Stomach (tissue), 9 donors: ENCODE results near the gene CLUH. TPM values are rescaled to one million over a fixed set of nuclear protein-coding genes. Genes with fewer than 3 reads are reported as not detected.
A peak's percentile ranks its signal among the peaks of the same experiment; 100 is the strongest.

Source experiments
- DNase-seq, 2 donors: peaks; one replicate each; pipeline versions ENCODE4 v3.0.0 to v3.0.0-alpha.2; 2013 to 2019
- H3K27ac ChIP-seq, 5 donors: fragments of 200-600 bp in 4 of 5; sonication (generic) in 4 of 5; one replicate each; pipeline ENCODE4 v1.5.1; 2013 to 2019; ENCODE audit warnings: mild to moderate bottlenecking in 1 of 5, moderate library complexity in 1 of 5
- H3K27me3 ChIP-seq, 3 donors: fragments of 200-600 bp; sonication (generic); one replicate each; pipeline ENCODE4 v1.5.1; 2017 to 2019; ENCODE audit warnings: mixed run types in 1 of 3
- H3K36me3 ChIP-seq, 4 donors: fragments of 200-600 bp; sonication (generic); 1 replicate in 3 of 4; 2 replicates in 1 of 4; pipeline ENCODE4 v1.5.1; 2016 to 2019
- H3K4me1 ChIP-seq, 4 donors: fragments of 200-600 bp; sonication (generic); one replicate each; pipeline ENCODE4 v1.5.1; 2016 to 2019
- H3K4me3 ChIP-seq, 4 donors: fragments of 200-600 bp; sonication (generic) in 3 of 4; one replicate each; pipeline ENCODE4 v1.5.1; 2016 to 2019; ENCODE audit warnings: mild to moderate bottlenecking in 1 of 4
- H3K9me3 ChIP-seq, 4 donors: fragments of 200-600 bp; sonication (generic); one replicate each; pipeline ENCODE4 v1.5.1; 2016 to 2019
- EP300 ChIP-seq: sonication (generic); formaldehyde crosslinking; IDR thresholded peaks from one replicate; pipeline ENCODE4 v1.6.1; 2017; ENCODE audit warnings: antibody characterized with exemption
- POLR2A ChIP-seq, 4 donors: fragments of 450-650 bp; IDR thresholded peaks; one replicate each; pipeline ENCODE4 v1.6.1; 2016; ENCODE audit warnings: antibody characterized with exemption in 4 of 4, control low read depth in 2 of 4, mild to moderate bottlenecking in 1 of 4, moderate library complexity in 1 of 4
- POLR2AphosphoS5 ChIP-seq, 3 donors: sonication (generic); formaldehyde crosslinking; IDR thresholded peaks; one replicate each; pipeline ENCODE4 v1.6.1; 2016; ENCODE audit warnings: antibody characterized with exemption in 3 of 3
- WGBS, 5 donors: extraction: QIAGEN DNeasy Blood & Tissue Kit in 3 of 5; methylation state at CpG; one replicate each; pipeline versions ENCODE4 v1.1.5 to v1.1.7; 2013 to 2018; 5-methylcytosine and 5-hydroxymethylcytosine counted together
- intact Hi-C: fragments of 100-400 bp; cut with DNase I; formaldehyde crosslinking; loops from one replicate; pipeline ENCODE4 v1.15.1; 2023; ENCODE audit warnings: low total_unique reads
- polyA plus RNA-seq, 3 donors: library from polyadenylated mRNA; stranded (reverse); fragments of 200-250 nt; gene quantifications; one replicate each; pipeline ENCODE4 v1.2.3, GENCODE V29; 2013
- total RNA-seq, 5 donors: library from RNA; depleted of rRNA; stranded (reverse); fragments of >200 nt; gene quantifications; one replicate each; pipeline versions ENCODE4 v1.1.0 to v1.2.3, GENCODE V29; 2014 to 2016
- TF ChIP-seq, protein P1 (sequence below), 7 experiments: fragments of 450-650 bp in 4 of 7; fragments of 200-600 bp in 3 of 7; sonication (generic) in 3 of 7; IDR thresholded peaks; one replicate each; pipeline ENCODE4 v1.5.1; 2016 to 2019; ENCODE audit warnings: antibody characterized with exemption in 7 of 7, control low read depth in 2 of 7, mild to moderate bottlenecking in 1 of 7
- donor health status: healthy with polysubstance abuse.
- donor health status: Bipolar disorder and iron deficiency.
- donor health status: healthy.

Gene CLUH
- total and polyA plus RNA-seq, 8 donors = 17.6 to 417 (median 45.6) TPM

DNA sequence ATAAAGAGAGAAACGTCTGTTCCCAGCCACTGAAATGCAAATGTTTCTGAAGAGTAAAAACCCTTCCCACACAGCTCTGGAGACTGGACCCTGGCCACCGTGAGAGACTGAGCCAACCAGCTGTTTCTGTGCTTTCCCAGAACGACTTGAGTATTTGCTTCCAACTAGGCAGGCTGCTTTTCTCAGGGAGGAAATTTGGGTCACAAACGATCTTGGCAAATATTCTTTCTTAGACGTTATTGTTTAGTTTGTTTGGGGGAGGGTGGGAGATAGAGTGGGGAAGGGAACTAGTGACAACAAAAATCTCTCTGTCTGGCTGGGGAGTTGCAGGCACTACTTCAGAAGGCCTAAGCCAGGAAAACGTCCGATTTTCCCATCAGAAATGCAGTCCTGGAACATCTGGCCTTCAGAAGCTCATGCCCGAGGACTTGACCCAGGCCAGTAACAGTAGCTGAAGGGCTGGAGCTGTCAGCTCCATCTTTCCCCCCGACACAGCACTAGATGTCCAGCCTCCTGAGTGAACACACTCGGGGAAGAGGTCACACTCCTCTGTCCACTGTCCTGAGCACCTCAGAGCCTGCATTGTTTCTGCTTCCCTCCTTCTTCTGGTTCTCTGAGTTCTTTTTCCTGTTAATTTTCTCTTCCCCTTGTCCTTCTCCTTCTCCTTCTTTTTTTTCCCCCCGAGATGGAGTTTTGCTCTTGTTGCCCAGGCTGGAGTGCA, 33.9 kb upstream of the CLUH start:
- no peaks in the 10 kb centered on the region for H3K9me3 ChIP-seq
- TF ChIP-seq POLR2AphosphoS5 (IDR thresholded peaks at IDR 0.05) (no peak), POLR2A (IDR thresholded peaks at IDR 0.05) (no peak), EP300 (no peak)
- TF ChIP-seq, protein P1, sequence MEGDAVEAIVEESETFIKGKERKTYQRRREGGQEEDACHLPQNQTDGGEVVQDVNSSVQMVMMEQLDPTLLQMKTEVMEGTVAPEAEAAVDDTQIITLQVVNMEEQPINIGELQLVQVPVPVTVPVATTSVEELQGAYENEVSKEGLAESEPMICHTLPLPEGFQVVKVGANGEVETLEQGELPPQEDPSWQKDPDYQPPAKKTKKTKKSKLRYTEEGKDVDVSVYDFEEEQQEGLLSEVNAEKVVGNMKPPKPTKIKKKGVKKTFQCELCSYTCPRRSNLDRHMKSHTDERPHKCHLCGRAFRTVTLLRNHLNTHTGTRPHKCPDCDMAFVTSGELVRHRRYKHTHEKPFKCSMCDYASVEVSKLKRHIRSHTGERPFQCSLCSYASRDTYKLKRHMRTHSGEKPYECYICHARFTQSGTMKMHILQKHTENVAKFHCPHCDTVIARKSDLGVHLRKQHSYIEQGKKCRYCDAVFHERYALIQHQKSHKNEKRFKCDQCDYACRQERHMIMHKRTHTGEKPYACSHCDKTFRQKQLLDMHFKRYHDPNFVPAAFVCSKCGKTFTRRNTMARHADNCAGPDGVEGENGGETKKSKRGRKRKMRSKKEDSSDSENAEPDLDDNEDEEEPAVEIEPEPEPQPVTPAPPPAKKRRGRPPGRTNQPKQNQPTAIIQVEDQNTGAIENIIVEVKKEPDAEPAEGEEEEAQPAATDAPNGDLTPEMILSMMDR (IDR thresholded peaks at IDR 0.05) = no peak
- H3K4me3 ChIP-seq = no peak overlapping the region
- no peak overlapping the region for H3K27ac ChIP-seq
- WGBS, 5 donors = 18 to 27% (median 19%) methylated on average over 11 of the region's 11 CpGs
- intact Hi-C loops = no loop called here
- DNase-seq = peak in 1 of 2 donors; percentile 86
- peaks cover 4 to 14% (median 11%) of the 10 kb centered on the region in 4 donors for H3K4me1 ChIP-seq
- peaks cover 6 to 80% (median 42%) of the 10 kb centered on the region in 3 donors for H3K27me3 ChIP-seq
- no peaks in the 10 kb centered on the region for H3K36me3 ChIP-seq

DNA sequence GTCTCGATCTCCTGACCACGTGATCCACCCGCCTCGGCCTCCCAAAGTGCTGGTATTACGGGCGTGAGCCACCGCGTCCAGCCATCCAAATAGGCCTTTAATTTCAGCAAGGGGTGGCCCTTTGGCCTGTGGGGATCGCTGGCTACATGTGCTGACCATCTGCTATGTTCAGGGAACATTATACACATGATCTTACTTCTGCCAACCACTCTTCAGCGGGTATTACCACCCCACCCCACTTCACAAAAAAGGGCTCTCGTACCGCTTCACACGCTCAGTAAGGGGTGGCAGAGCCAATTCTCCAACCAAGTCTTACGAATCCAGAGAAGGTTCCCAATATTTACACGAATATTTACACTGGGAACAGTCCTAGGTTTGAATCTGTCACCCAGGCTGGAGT, 26.1 kb upstream of the CLUH start:
- H3K9me3 ChIP-seq = no peaks in the 10 kb centered on the region
- no peaks in the 10 kb centered on the region for H3K36me3 ChIP-seq
- no peak for DNase-seq
- no peak overlapping the region for H3K4me3 ChIP-seq
- TF ChIP-seq POLR2A (IDR thresholded peaks at IDR 0.05) (no peak), EP300 (no peak), POLR2AphosphoS5 (IDR thresholded peaks at IDR 0.05) (no peak)
- TF ChIP-seq, protein P1 (IDR thresholded peaks at IDR 0.05) = no peak
- intact Hi-C loops = no loop called here
- no peaks in the 10 kb centered on the region for H3K4me1 ChIP-seq
- H3K27me3 ChIP-seq = peaks cover 0 to 15% (median 2%) of the 10 kb centered on the region in 3 donors
- WGBS, 5 donors = 85 to 90% (median 86%) methylated on average over 15 of the region's 15 CpGs
- no peak overlapping the region for H3K27ac ChIP-seq

DNA sequence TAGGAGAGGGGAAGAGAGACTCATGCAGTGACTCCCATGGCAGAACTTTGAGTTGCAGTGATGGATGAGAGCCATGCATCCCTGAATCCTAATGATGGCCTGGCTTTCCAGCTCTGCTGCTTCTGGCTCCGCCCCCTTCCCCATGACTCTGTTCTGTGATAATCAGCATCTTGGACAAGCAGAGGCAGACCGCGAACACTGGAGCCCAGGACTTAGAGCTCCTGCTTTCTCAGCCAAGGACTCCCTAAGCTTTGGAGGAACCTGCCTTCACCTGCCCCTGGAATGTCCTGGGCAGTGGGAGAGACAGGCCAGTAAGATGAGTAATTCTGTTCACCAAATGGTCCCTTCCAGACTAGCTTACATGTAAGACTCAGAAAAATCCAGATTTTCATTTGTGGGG, 25.4 kb upstream of the CLUH start:
- no peak for DNase-seq
- Histone ChIP-seq H3K27me3 (peaks cover 0 to 17% (median 0%) of the 10 kb centered on the region in 3 donors), H3K36me3 (no peaks in the 10 kb centered on the region), H3K9me3 (no peaks in the 10 kb centered on the region), H3K4me3 (no peak overlapping the region), H3K4me1 (no peaks in the 10 kb centered on the region), H3K27ac (no peak overlapping the region)
- no peak for TF ChIP-seq POLR2A (IDR thresholded peaks at IDR 0.05)
- TF ChIP-seq EP300 = no peak
- TF ChIP-seq, protein P1 (IDR thresholded peaks at IDR 0.05) = no peak
- TF ChIP-seq POLR2AphosphoS5 (IDR thresholded peaks at IDR 0.05) = no peak
- WGBS, 5 donors = 47 to 80% (median 71%) methylated on average over 3 of the region's 3 CpGs
- intact Hi-C loops = no loop called here

DNA sequence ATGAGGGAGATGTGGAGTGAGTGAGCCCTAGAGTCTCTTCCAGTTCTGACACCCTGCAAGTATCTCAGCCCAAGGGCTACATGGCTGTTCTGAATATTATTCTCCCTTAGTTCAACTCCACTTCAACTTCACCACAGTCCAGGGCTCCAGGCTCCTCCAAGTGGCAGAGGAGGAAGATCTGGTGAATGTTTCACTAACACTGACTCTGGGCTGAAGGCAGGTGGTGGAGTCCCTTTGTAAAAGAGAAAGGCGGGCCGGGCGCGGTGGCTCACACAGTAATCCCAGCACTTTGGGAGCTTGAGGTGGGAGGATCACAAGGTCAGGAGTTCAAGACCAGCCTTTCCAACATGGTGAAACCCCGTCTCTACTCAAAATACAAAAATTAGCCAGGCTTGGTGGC, 24.3 kb upstream of the CLUH start:
- Histone ChIP-seq H3K27me3 (peaks cover 0 to 27% (median 5%) of the 10 kb centered on the region in 3 donors), H3K27ac (no peak overlapping the region), H3K36me3 (no peaks in the 10 kb centered on the region), H3K4me3 (no peak overlapping the region), H3K4me1 (no peaks in the 10 kb centered on the region), H3K9me3 (no peaks in the 10 kb centered on the region)
- no peak for DNase-seq
- TF ChIP-seq, protein P1 (IDR thresholded peaks at IDR 0.05) = no peak
- TF ChIP-seq POLR2AphosphoS5 (IDR thresholded peaks at IDR 0.05) (no peak), EP300 (no peak), POLR2A (IDR thresholded peaks at IDR 0.05) (no peak)
- intact Hi-C loops = no loop called here
- 48 to 82% (median 51%) methylated on average over 5 of the region's 5 CpGs for whole genome bisulfite sequencing, 5 donors
